HL-60 (cell line): ENCODE data around the gene FGGY.

Experiments
- DNase-seq, 2 experiments: peaks; one replicate each; pipeline ENCODE4 v3.0.0-alpha.2; 2010 to 2020; ENCODE audit warnings: low read depth in 1 of 2, low spot score in 1 of 2
- H3K27ac ChIP-seq: fragments of 250-450 bp; sonication (Bioruptor Pico); replicated peaks from 2 replicates; pipeline ENCODE4 v1.5.1; 2020; ENCODE audit warnings: mild to moderate bottlenecking, moderate library complexity
- H3K27me3 ChIP-seq: fragments of 250-450 bp; sonication (Bioruptor Pico); 2 replicates; pipeline ENCODE4 v1.5.1; 2021; ENCODE audit warnings: mild to moderate bottlenecking, moderate library complexity; ENCODE audit not compliant: insufficient read depth, poor library complexity, severe bottlenecking
- H3K4me3 ChIP-seq: replicated peaks from 2 replicates; pipeline ENCODE4 v1.5.1; 2011; ENCODE audit warnings: mild to moderate bottlenecking, control low read depth, low read length; ENCODE audit not compliant: insufficient read depth
- GABPA ChIP-seq: IDR thresholded peaks from 2 replicates; pipeline ENCODE4 v1.6.1; 2012; ENCODE audit warnings: low read depth
- POLR2AphosphoS5 ChIP-seq: IDR thresholded peaks from 2 replicates; pipeline ENCODE4 v1.6.1; 2012; ENCODE audit warnings: low read depth
- SPI1 ChIP-seq: IDR thresholded peaks from 2 replicates; pipeline ENCODE4 v1.6.1; 2012; ENCODE audit warnings: low read depth, mild to moderate bottlenecking, borderline replicate concordance
- TF ChIP-seq, protein P1 (sequence below): IDR thresholded peaks from one replicate; pipeline ENCODE4 v1.5.1; 2011; ENCODE audit warnings: low read length, control low read depth, inconsistent platforms; ENCODE audit not compliant: insufficient read depth
- TF ChIP-seq, protein P2 (sequence below): IDR thresholded peaks from 2 replicates; pipeline ENCODE4 v1.6.1; 2012; ENCODE audit warnings: low read depth; ENCODE audit not compliant: insufficient replicate concordance

FGGY gene

DNA sequence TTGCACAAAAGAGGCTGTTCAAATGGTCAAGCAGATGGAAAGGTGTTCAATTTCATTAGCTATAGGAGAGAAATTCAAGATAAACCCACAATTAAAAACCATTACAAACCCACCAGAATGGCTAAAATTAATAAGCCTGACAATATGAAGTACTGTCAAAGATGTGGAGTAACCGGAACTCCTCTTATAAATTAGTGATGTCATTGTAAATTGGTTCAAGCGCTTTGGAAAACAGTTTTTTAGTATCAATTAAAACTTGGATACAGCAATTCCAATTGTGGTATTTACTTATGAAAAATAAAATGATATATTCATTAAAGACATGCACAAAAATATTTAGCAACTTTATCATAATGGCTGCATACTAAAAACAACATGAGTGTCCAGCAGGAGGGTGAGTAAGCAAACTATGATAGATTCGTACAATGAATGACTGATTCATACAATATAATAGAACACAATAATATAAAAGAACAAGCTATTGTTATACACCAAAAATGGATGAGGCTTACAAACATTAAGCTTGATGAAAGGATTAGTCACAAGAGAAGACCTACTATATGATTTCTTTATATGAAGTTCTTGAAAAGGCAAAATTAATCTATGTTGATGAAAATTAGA is 38.4 kb upstream of the FGGY start:
- Histone ChIP-seq H3K27ac (no peak overlapping the region), H3K27me3 (no peaks in the 10 kb centered on the region), H3K4me3 (no peak overlapping the region)
- TF ChIP-seq, protein P1, sequence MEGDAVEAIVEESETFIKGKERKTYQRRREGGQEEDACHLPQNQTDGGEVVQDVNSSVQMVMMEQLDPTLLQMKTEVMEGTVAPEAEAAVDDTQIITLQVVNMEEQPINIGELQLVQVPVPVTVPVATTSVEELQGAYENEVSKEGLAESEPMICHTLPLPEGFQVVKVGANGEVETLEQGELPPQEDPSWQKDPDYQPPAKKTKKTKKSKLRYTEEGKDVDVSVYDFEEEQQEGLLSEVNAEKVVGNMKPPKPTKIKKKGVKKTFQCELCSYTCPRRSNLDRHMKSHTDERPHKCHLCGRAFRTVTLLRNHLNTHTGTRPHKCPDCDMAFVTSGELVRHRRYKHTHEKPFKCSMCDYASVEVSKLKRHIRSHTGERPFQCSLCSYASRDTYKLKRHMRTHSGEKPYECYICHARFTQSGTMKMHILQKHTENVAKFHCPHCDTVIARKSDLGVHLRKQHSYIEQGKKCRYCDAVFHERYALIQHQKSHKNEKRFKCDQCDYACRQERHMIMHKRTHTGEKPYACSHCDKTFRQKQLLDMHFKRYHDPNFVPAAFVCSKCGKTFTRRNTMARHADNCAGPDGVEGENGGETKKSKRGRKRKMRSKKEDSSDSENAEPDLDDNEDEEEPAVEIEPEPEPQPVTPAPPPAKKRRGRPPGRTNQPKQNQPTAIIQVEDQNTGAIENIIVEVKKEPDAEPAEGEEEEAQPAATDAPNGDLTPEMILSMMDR: no peak
- TF ChIP-seq GABPA: no peak
- TF ChIP-seq, protein P2, sequence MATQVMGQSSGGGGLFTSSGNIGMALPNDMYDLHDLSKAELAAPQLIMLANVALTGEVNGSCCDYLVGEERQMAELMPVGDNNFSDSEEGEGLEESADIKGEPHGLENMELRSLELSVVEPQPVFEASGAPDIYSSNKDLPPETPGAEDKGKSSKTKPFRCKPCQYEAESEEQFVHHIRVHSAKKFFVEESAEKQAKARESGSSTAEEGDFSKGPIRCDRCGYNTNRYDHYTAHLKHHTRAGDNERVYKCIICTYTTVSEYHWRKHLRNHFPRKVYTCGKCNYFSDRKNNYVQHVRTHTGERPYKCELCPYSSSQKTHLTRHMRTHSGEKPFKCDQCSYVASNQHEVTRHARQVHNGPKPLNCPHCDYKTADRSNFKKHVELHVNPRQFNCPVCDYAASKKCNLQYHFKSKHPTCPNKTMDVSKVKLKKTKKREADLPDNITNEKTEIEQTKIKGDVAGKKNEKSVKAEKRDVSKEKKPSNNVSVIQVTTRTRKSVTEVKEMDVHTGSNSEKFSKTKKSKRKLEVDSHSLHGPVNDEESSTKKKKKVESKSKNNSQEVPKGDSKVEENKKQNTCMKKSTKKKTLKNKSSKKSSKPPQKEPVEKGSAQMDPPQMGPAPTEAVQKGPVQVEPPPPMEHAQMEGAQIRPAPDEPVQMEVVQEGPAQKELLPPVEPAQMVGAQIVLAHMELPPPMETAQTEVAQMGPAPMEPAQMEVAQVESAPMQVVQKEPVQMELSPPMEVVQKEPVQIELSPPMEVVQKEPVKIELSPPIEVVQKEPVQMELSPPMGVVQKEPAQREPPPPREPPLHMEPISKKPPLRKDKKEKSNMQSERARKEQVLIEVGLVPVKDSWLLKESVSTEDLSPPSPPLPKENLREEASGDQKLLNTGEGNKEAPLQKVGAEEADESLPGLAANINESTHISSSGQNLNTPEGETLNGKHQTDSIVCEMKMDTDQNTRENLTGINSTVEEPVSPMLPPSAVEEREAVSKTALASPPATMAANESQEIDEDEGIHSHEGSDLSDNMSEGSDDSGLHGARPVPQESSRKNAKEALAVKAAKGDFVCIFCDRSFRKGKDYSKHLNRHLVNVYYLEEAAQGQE: no peak
- TF ChIP-seq SPI1: no peak
- no peak for TF ChIP-seq POLR2AphosphoS5
- DNase-seq: no peak

DNA sequence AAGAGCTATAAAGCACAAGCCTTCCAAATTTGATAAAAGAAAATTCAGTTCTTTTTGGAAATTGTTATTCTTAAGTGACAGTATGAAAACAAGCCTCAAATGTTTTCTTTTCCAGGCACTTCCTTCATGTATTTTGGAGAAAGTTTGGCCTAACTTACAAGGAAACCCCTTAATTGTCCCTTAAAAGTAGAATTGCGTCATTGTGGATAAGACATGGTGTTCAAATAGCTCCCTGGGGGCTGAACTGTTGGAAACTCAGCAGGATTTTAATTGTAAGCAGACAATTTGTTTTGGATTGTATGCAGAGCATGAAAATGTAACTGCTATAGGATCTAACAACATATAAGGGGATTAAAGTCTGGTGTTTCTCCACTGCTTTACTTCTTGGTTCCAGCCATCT is 35.4 kb upstream of the FGGY start:
- no peak for DNase-seq
- H3K27me3 ChIP-seq: no peaks in the 10 kb centered on the region
- no peak overlapping the region for H3K4me3 ChIP-seq
- no peak overlapping the region for H3K27ac ChIP-seq
- TF ChIP-seq SPI1 (no peak), GABPA (no peak), POLR2AphosphoS5 (no peak)
- TF ChIP-seq, protein P1: no peak
- TF ChIP-seq, protein P2: no peak

DNA sequence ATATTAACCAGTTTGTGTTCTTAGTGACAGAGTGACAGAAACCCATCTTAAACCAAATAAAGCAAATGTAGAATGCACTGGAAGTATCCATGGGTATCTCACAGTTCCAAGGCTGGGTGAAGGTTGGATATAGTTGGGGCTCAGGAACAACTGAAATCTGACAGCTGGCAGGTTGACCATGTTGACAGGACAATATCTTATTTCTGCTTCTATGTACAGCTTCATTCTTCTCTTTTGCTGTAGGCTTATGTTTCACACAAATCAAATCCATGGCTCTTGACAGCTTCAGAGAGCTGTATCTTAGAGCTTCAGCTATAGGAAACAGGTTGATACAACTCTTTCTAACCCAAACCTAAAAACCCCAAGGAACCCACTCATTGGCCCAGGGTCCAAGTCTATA is 34.3 kb upstream of the FGGY start:
- TF ChIP-seq, protein P2: no peak
- TF ChIP-seq SPI1: no peak
- DNase-seq: no peak
- Histone ChIP-seq H3K27me3 (no peaks in the 10 kb centered on the region), H3K4me3 (no peak overlapping the region), H3K27ac (no peak overlapping the region)

DNA sequence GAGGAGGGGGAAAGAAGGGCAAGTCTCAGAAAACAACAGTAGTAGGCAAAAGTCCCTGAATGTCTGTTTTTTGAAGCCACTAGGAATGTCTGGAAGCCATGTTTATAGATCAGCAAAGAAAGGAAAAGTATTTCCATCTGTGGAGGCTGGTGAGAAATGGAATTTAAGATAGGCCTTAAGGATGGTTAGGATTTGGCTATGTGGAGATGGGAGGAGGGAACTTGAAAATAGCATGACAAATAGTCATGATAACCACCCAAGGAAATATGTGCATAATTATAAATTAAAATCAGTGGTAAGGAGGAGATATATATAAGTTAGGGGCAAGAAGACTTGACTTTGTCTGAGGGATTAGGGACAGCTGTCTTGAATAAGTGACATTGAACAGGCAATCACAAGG is 33.8 kb upstream of the FGGY start:
- Histone ChIP-seq H3K27ac (no peak overlapping the region), H3K4me3 (no peak overlapping the region), H3K27me3 (no peaks in the 10 kb centered on the region)
- DNase-seq: no peak
- TF ChIP-seq POLR2AphosphoS5 (no peak), SPI1 (no peak), GABPA (no peak)
- TF ChIP-seq, protein P2: no peak
- TF ChIP-seq, protein P1: no peak
